ENCODE measurements around the gene ATF7.
A peak's percentile ranks its signal among the peaks of the same experiment; 100 is the strongest.

Gene ATF7

GRCh38 chr12:53483979-53484377 is 142.2 kb downstream of the ATF7 start:
- Histone ChIP-seq H3K36me3 (ENCODE audit: insufficient read depth, low read length) (peaks cover 89% of the 10 kb centered on the region), H3K27me3 (ENCODE audit: insufficient read depth, low read length, poor library complexity) (no peaks in the 10 kb centered on the region), H2AFZ (ENCODE audit: low read depth, low read length) (no peak overlapping the region), H3K4me3 (ENCODE audit: low read depth in 1 of 2, low read length in 2 of 2) (no peak overlapping the region), H3K4me1 (ENCODE audit: insufficient read depth, low read length) (no peaks in the 10 kb centered on the region), H4K20me1 (ENCODE audit: insufficient read depth, low read length) (peaks cover 46% of the 10 kb centered on the region), H3K9me3 (ENCODE audit: insufficient read depth, low read length, severe bottlenecking) (no peaks in the 10 kb centered on the region), H3K27ac (ENCODE audit: low read length) (no peak overlapping the region), H3K4me2 (ENCODE audit: insufficient read depth, low read length) (no peak overlapping the region), H3K9ac (ENCODE audit: low read depth, low read length) (no peak overlapping the region), H3K79me2 (ENCODE audit: insufficient read depth, low read length) (peaks cover 6% of the 10 kb centered on the region; the same call in 1 of the 2 replicates)
- ATAC-seq (ENCODE audit: insufficient read depth, low read depth): peak; percentile 9; the same call in 1 of the 3 replicates
- no peak for DNase-seq
- TF ChIP-seq EZH2 (IDR thresholded peaks at IDR 0.05; ENCODE audit: borderline replicate concordance, low read depth, low read length, severe bottlenecking) (no peak), CTCF (IDR thresholded peaks at IDR 0.05; ENCODE audit: borderline replicate concordance, extremely low read depth, low read length, poor library complexity, severe bottlenecking) (no peak)

- no peak overlapping the region for H2AFZ ChIP-seq (ENCODE audit: low read depth, low read length)
- H4K20me1 ChIP-seq (ENCODE audit: insufficient read depth, low read length): peaks cover 52% of the 10 kb centered on the region
- TF ChIP-seq EZH2 (IDR thresholded peaks at IDR 0.05; ENCODE audit: borderline replicate concordance, low read depth, low read length, severe bottlenecking) (no peak), CTCF (IDR thresholded peaks at IDR 0.05; ENCODE audit: borderline replicate concordance, extremely low read depth, low read length, poor library complexity, severe bottlenecking) (no peak)
- H3K4me1 ChIP-seq (ENCODE audit: insufficient read depth, low read length): no peaks in the 10 kb centered on the region
- H3K4me3 ChIP-seq (ENCODE audit: low read depth in 1 of 2, low read length in 2 of 2): no peak overlapping the region
- peaks cover 95% of the 10 kb centered on the region for H3K36me3 ChIP-seq (ENCODE audit: insufficient read depth, low read length)
- no peak overlapping the region for H3K4me2 ChIP-seq (ENCODE audit: insufficient read depth, low read length)
- DNase-seq (peak; percentile 26), ATAC-seq (ENCODE audit: insufficient read depth, low read depth) (peak; percentile 10)
- no peaks in the 10 kb centered on the region for H3K27me3 ChIP-seq (ENCODE audit: insufficient read depth, low read length, poor library complexity)
- H3K9ac ChIP-seq (ENCODE audit: low read depth, low read length): no peak overlapping the region
- no peak overlapping the region for H3K27ac ChIP-seq (ENCODE audit: low read length)
- H3K79me2 ChIP-seq (ENCODE audit: insufficient read depth, low read length): peaks cover 10% of the 10 kb centered on the region; the same call in 1 of the 2 replicates
- H3K9me3 ChIP-seq (ENCODE audit: insufficient read depth, low read length, severe bottlenecking): no peaks in the 10 kb centered on the region
These were observed 142.8 kb downstream of the ATF7 start for GRCh38 chr12:53483225-53483978.

DNA sequence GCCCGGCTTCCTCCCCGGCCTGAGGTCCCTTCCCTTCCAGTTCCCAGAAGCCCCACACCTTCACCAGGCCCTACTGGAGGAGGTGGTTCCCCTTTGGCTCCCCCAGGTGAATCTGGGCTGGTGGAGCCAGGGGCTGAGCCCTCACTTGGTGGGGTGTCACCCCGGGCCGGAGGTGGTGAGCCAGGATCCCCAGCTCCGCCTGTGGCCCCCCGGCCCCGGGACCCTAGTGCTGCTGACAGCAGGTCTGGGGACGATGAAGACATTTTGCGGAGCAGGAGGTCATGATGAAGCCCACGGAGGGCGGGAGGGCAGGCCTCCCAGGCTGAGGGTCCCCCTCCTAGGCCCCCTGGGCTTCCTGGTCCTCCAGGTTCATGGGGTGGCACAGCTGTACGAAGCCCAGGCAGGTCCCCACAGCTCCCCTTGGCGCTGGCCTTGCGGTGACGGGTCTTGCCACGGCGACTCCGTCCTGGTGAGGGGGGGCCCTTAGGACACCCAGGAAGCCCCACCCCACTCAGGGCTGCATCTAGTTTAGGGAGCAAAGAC is 143.5 kb downstream of the ATF7 start:
- TF ChIP-seq EZH2 (IDR thresholded peaks at IDR 0.05; ENCODE audit: borderline replicate concordance, low read depth, low read length, severe bottlenecking) (no peak), CTCF (IDR thresholded peaks at IDR 0.05; ENCODE audit: borderline replicate concordance, extremely low read depth, low read length, poor library complexity, severe bottlenecking) (no peak)
- DNase-seq (no peak), ATAC-seq (ENCODE audit: insufficient read depth, low read depth) (peak; percentile 17)
- Histone ChIP-seq H3K4me2 (ENCODE audit: insufficient read depth, low read length) (no peak overlapping the region), H3K79me2 (ENCODE audit: insufficient read depth, low read length) (peaks cover 17% of the 10 kb centered on the region; the same call in 1 of the 2 replicates), H3K9me3 (ENCODE audit: insufficient read depth, low read length, severe bottlenecking) (no peaks in the 10 kb centered on the region), H3K36me3 (ENCODE audit: insufficient read depth, low read length) (peaks cover 97% of the 10 kb centered on the region), H3K9ac (ENCODE audit: low read depth, low read length) (no peak overlapping the region), H3K4me3 (ENCODE audit: low read depth in 1 of 2, low read length in 2 of 2) (no peak overlapping the region), H4K20me1 (ENCODE audit: insufficient read depth, low read length) (peaks cover 55% of the 10 kb centered on the region), H2AFZ (ENCODE audit: low read depth, low read length) (no peak overlapping the region), H3K27me3 (ENCODE audit: insufficient read depth, low read length, poor library complexity) (no peaks in the 10 kb centered on the region), H3K4me1 (ENCODE audit: insufficient read depth, low read length) (no peaks in the 10 kb centered on the region), H3K27ac (ENCODE audit: low read length) (no peak overlapping the region)

Measured in DND-41 (cell line).